Lower leg skin (tissue), 3 donors: ENCODE measurements around the gene TGFBR2.

Experiments used
- POLR2A ChIP-seq, 2 donors: fragments of 450-650 bp; IDR thresholded peaks; one replicate each; pipeline ENCODE4 v1.6.1; 2016 to 2017; ENCODE audit warnings: antibody characterized with exemption in 2 of 2, mild to moderate bottlenecking in 1 of 2, moderate library complexity in 1 of 2
- TF ChIP-seq, protein P1 (sequence below), 3 donors: fragments of 450-650 bp; IDR thresholded peaks; one replicate each; pipeline ENCODE4 v1.5.1; 2016; ENCODE audit warnings: antibody characterized with exemption in 3 of 3, mild to moderate bottlenecking in 3 of 3, moderate library complexity in 2 of 3

GRCh38 chr3:30618526-30618925, 12.1 kb downstream of the TGFBR2 start:
- TF ChIP-seq, protein P1, sequence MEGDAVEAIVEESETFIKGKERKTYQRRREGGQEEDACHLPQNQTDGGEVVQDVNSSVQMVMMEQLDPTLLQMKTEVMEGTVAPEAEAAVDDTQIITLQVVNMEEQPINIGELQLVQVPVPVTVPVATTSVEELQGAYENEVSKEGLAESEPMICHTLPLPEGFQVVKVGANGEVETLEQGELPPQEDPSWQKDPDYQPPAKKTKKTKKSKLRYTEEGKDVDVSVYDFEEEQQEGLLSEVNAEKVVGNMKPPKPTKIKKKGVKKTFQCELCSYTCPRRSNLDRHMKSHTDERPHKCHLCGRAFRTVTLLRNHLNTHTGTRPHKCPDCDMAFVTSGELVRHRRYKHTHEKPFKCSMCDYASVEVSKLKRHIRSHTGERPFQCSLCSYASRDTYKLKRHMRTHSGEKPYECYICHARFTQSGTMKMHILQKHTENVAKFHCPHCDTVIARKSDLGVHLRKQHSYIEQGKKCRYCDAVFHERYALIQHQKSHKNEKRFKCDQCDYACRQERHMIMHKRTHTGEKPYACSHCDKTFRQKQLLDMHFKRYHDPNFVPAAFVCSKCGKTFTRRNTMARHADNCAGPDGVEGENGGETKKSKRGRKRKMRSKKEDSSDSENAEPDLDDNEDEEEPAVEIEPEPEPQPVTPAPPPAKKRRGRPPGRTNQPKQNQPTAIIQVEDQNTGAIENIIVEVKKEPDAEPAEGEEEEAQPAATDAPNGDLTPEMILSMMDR (IDR thresholded peaks at IDR 0.05) = no peak
- no peak for TF ChIP-seq POLR2A (IDR thresholded peaks at IDR 0.05)
